Measurements from ENCODE around the gene COQ9. TPM values are rescaled to one million over a fixed set of nuclear protein-coding genes. Genes with fewer than 3 reads are reported as not detected.

The COQ9 gene
- total and polyA plus RNA-seq, 7 donors: 61.4 to 154 (median 74.5) TPM

GRCh38 chr16:57510016-57510871, 63.0 kb downstream of the COQ9 start:
- Histone ChIP-seq H3K27me3 (no peaks in the 10 kb centered on the region), H3K4me3 (no peak overlapping the region), H3K27ac (no peak overlapping the region), H3K9me3 (no peaks in the 10 kb centered on the region), H3K36me3 (peaks cover 0 to 11% (median 0%) of the 10 kb centered on the region in 4 donors), H3K4me1 (peaks cover 0 to 12% (median 5%) of the 10 kb centered on the region in 4 donors)
- TF ChIP-seq POLR2AphosphoS5 (IDR thresholded peaks at IDR 0.05): no peak
- TF ChIP-seq POLR2A (IDR thresholded peaks at IDR 0.05): no peak
- TF ChIP-seq EP300 (IDR thresholded peaks at IDR 0.05): no peak
- TF ChIP-seq CTCF (IDR thresholded peaks at IDR 0.05): no peak
- DNase-seq: peak; percentile 52
- intact Hi-C loops (cut with DNase I): no loop called here
- 63 to 70% methylated on average over 10 of the region's 10 CpGs for WGBS, 2 donors

Other genes starting within 250 kb of the COQ9 start
- gene ARL2BP, start 202.2 kb upstream of the COQ9 start, total RNA-seq: 10 to 100 TPM; 64.7 to 85.6 (median 74.4) TPM
- 10 to 100 TPM; 28.6 to 39.0 (median 36.8) TPM for gene ARL2BP, start 202.2 kb upstream of the COQ9 start, polyA plus RNA-seq
- gene PLLP, start 162.8 kb upstream of the COQ9 start, total RNA-seq: 1 to 10 TPM in 3 of 4 donors, under 1 TPM in 1; 0.99 to 4.7 (median 2.8) TPM
- 10 to 100 TPM in 1 of 3 donors, 1 to 10 TPM in 2; 4.2 to 10.2 (median 8.0) TPM for gene PLLP, start 162.8 kb upstream of the COQ9 start, polyA plus RNA-seq
- not detected for gene CCL22, start 88.7 kb upstream of the COQ9 start, total RNA-seq
- gene CCL22, start 88.7 kb upstream of the COQ9 start, polyA plus RNA-seq: 1 to 10 TPM in 1 of 3 donors, not detected in 2; 2.9 TPM
- 10 to 100 TPM in 1 of 4 donors, 1 to 10 TPM in 3; 3.5 to 18.6 (median 6.7) TPM for gene CX3CL1, start 75.0 kb upstream of the COQ9 start, total RNA-seq
- 10 to 100 TPM in 1 of 3 donors, under 1 TPM in 2; 0.23 to 11.1 (median 0.60) TPM for gene CX3CL1, start 75.0 kb upstream of the COQ9 start, polyA plus RNA-seq
- not detected for gene CCL17, start 42.7 kb upstream of the COQ9 start, total RNA-seq
- 1 to 10 TPM in 1 of 3 donors, not detected in 2; 7.6 TPM for gene CCL17, start 42.7 kb upstream of the COQ9 start, polyA plus RNA-seq
- 10 to 100 TPM; 17.1 to 22.5 (median 20.1) TPM for gene CIAPIN1, start 94 bp upstream of the COQ9 start, total RNA-seq
- gene CIAPIN1, start 94 bp upstream of the COQ9 start, polyA plus RNA-seq: 10 to 100 TPM; 34.8 to 46.2 (median 45.2) TPM
- 100 to 1,000 TPM in 2 of 4 donors, 10 to 100 TPM in 2; 60.7 to 141 (median 101) TPM for gene POLR2C, start 15.2 kb downstream of the COQ9 start, total RNA-seq
- 10 to 100 TPM; 52.3 to 77.7 (median 60.1) TPM for gene POLR2C, start 15.2 kb downstream of the COQ9 start, polyA plus RNA-seq
- gene DOK4, start 39.0 kb downstream of the COQ9 start, total RNA-seq: 10 to 100 TPM in 2 of 4 donors, 1 to 10 TPM in 2; 3.9 to 21.8 (median 10.1) TPM
- 100 to 1,000 TPM; 102 to 147 (median 103) TPM for gene DOK4, start 39.0 kb downstream of the COQ9 start, polyA plus RNA-seq
- 10 to 100 TPM; 17.8 to 46.8 (median 21.0) TPM for gene CCDC102A, start 89.1 kb downstream of the COQ9 start, total RNA-seq
- 1 to 10 TPM; 1.6 to 4.0 (median 2.4) TPM for gene CCDC102A, start 89.1 kb downstream of the COQ9 start, polyA plus RNA-seq
- gene ADGRG5, start 95.2 kb downstream of the COQ9 start, total RNA-seq: under 1 TPM in 1 of 4 donors, not detected in 3; 0.36 TPM
- 1 to 10 TPM in 1 of 3 donors, under 1 TPM in 2; 0.60 to 4.0 (median 0.69) TPM for gene ADGRG5, start 95.2 kb downstream of the COQ9 start, polyA plus RNA-seq
- gene ADGRG1, start 181.2 kb downstream of the COQ9 start, total RNA-seq: 1 to 10 TPM; 5.0 to 8.0 (median 6.7) TPM
- gene ADGRG1, start 181.2 kb downstream of the COQ9 start, polyA plus RNA-seq: 10 to 100 TPM in 1 of 3 donors, 1 to 10 TPM in 2; 5.3 to 36.3 (median 7.8) TPM
- gene ADGRG3, start 220.8 kb downstream of the COQ9 start, total RNA-seq: 1 to 10 TPM; 3.0 to 6.6 (median 4.9) TPM
- gene ADGRG3, start 220.8 kb downstream of the COQ9 start, polyA plus RNA-seq: 1 to 10 TPM in 2 of 3 donors, under 1 TPM in 1; 0.69 to 3.6 (median 2.4) TPM
- gene DRC7, start 247.3 kb downstream of the COQ9 start, total RNA-seq: not detected
- not detected for gene DRC7, start 247.3 kb downstream of the COQ9 start, polyA plus RNA-seq